Tibial artery (tissue), 4 donors: Measurements from ENCODE around the gene DIAPH3.

ENCODE experiments used
- DNase-seq, 2 donors: peaks; one replicate each; pipeline ENCODE4 v3.0.0-alpha.2; 2019
- H3K27ac ChIP-seq, 2 donors: fragments of 200-600 bp; sonication (generic) in 1 of 2; 1 replicate in 1 of 2; 2 replicates in 1 of 2; pipeline ENCODE4 v1.5.1; 2018 to 2019; ENCODE audit warnings: mild to moderate bottlenecking in 1 of 2
- H3K27me3 ChIP-seq, 2 donors: fragments of 200-600 bp; sonication (generic) in 1 of 2; one replicate each; pipeline versions ENCODE4 v1.5.1 to v1.6.0; 2016 to 2019
- H3K36me3 ChIP-seq, 3 donors: fragments of 200-600 bp; sonication (generic) in 2 of 3; one replicate each; pipeline ENCODE4 v1.5.1; 2016 to 2019; ENCODE audit warnings: mild to moderate bottlenecking in 2 of 3
- H3K4me1 ChIP-seq, 4 donors: fragments of 200-600 bp; sonication (generic) in 2 of 4; 1 replicate in 3 of 4; 2 replicates in 1 of 4; pipeline ENCODE4 v1.5.1; 2016 to 2019
- H3K4me3 ChIP-seq, 2 donors: fragments of 200-600 bp; sonication (generic) in 1 of 2; 1 replicate in 1 of 2; 2 replicates in 1 of 2; pipeline ENCODE4 v1.5.1; 2018 to 2019; ENCODE audit warnings: mild to moderate bottlenecking in 2 of 2
- H3K9me3 ChIP-seq, 3 donors: fragments of 200-600 bp; sonication (generic) in 1 of 3; one replicate each; pipeline ENCODE4 v1.5.1; 2016 to 2019
- intact Hi-C: fragments of 100-400 bp; cut with DNase I; formaldehyde crosslinking; loops from one replicate; pipeline ENCODE4 v1.15.0; 2023; ENCODE audit warnings: low total_unique reads
- TF ChIP-seq, protein P1 (sequence below), 2 experiments: fragments of 200-600 bp in 1 of 2; fragments of 450-650 bp in 1 of 2; IDR thresholded peaks; one replicate each; pipeline ENCODE4 v1.5.1; 2017 to 2019; ENCODE audit warnings: antibody characterized with exemption in 2 of 2, mild to moderate bottlenecking in 1 of 2, moderate library complexity in 1 of 2

Gene DIAPH3

GRCh38 chr13:59691501-59692066 lies 472.1 kb downstream of the DIAPH3 start:
- H3K27me3 ChIP-seq: no peaks in the 10 kb centered on the region
- H3K4me1 ChIP-seq: no peaks in the 10 kb centered on the region
- no peak for DNase-seq
- no peaks in the 10 kb centered on the region for H3K9me3 ChIP-seq
- H3K36me3 ChIP-seq: no peaks in the 10 kb centered on the region
- TF ChIP-seq, protein P1, sequence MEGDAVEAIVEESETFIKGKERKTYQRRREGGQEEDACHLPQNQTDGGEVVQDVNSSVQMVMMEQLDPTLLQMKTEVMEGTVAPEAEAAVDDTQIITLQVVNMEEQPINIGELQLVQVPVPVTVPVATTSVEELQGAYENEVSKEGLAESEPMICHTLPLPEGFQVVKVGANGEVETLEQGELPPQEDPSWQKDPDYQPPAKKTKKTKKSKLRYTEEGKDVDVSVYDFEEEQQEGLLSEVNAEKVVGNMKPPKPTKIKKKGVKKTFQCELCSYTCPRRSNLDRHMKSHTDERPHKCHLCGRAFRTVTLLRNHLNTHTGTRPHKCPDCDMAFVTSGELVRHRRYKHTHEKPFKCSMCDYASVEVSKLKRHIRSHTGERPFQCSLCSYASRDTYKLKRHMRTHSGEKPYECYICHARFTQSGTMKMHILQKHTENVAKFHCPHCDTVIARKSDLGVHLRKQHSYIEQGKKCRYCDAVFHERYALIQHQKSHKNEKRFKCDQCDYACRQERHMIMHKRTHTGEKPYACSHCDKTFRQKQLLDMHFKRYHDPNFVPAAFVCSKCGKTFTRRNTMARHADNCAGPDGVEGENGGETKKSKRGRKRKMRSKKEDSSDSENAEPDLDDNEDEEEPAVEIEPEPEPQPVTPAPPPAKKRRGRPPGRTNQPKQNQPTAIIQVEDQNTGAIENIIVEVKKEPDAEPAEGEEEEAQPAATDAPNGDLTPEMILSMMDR (IDR thresholded peaks at IDR 0.05): no peak
- H3K4me3 ChIP-seq: no peak overlapping the region
- no peak overlapping the region for H3K27ac ChIP-seq
- intact Hi-C loops: no loop called here

GRCh38 chr13:59690857-59691500 lies 472.7 kb downstream of the DIAPH3 start:
- DNase-seq: no peak
- Histone ChIP-seq H3K9me3 (no peaks in the 10 kb centered on the region), H3K27me3 (no peaks in the 10 kb centered on the region), H3K36me3 (no peaks in the 10 kb centered on the region), H3K27ac (no peak overlapping the region), H3K4me1 (no peaks in the 10 kb centered on the region), H3K4me3 (no peak overlapping the region)
- TF ChIP-seq, protein P1 (IDR thresholded peaks at IDR 0.05): no peak
- intact Hi-C loops: no loop called here

DNA sequence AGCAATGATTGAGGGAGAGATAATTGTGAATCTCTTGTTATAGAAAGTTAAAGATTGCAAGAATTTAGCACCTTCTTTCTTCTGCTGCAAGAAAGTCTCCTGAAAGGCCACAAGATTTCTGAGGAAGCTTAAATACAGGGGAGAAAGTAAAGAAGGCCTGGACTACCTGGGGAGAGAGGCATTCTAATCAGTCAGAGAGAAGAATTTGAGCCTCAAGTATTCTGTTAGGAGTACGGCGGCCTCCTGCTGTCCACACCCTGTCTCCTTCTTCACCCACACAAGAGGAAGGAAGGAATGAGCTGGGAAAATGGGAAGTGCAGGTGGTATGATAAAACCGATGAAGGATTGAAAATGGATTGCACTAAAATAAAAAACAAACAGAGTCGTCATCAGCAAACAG lies 474.7 kb downstream of the DIAPH3 start:
- TF ChIP-seq, protein P1 (IDR thresholded peaks at IDR 0.05): no peak
- no peak overlapping the region for H3K4me3 ChIP-seq
- intact Hi-C loops: no loop called here
- H3K27me3 ChIP-seq: no peaks in the 10 kb centered on the region
- H3K27ac ChIP-seq: no peak overlapping the region
- no peak for DNase-seq
- no peaks in the 10 kb centered on the region for H3K36me3 ChIP-seq
- no peaks in the 10 kb centered on the region for H3K4me1 ChIP-seq
- no peaks in the 10 kb centered on the region for H3K9me3 ChIP-seq

DNA sequence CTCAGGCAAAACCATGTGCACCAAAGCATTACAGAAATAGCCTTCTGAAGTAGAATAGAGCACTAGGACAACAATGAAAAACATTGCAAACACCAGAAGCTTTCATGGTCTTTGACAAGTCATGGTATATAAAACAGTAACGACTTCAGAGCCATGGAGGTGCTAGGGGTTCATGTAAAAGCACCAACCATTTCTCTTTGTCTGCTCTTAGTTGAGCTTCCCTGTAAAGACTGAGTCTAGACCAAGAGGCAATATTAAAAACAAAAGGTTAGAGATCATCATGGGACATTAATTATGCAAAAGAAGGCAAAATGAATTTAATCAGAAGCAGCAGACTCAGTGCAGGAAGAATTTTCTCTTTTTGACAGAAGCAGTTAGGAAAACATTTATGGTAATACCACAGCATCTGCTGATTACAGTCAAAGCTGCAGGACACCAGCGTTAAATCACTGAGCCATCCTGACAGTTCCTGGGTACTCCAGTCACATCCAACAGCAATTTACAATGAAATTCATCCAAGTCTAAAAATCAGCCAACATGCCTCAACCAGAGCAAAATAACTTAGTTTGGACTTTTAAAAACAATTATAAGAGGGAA lies 476.8 kb downstream of the DIAPH3 start:
- H3K4me3 ChIP-seq: no peak overlapping the region
- TF ChIP-seq, protein P1 (IDR thresholded peaks at IDR 0.05): no peak
- no peaks in the 10 kb centered on the region for H3K4me1 ChIP-seq
- no peaks in the 10 kb centered on the region for H3K9me3 ChIP-seq
- intact Hi-C loops: no loop called here
- no peaks in the 10 kb centered on the region for H3K36me3 ChIP-seq
- no peak overlapping the region for H3K27ac ChIP-seq
- no peaks in the 10 kb centered on the region for H3K27me3 ChIP-seq
- DNase-seq: no peak

DNA sequence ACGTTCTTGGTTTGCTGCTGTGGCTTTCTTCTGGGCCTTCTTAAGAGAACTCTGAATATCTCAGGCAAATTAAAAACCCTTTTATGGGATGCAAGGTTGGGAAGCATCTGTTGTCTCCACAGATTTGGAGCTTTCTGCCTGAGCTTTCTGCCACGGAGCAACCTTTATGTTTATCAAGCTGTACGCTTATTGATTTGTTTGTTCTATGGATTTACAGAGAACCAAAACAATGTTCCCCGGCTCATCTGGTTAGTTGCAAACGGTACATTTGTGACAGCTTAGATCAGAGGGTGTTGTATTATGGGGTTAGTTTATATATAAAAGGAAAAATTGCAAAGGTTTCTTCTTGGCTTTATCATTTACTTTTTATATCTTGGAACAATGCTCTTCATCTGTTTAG lies 479.6 kb downstream of the DIAPH3 start:
- H3K36me3 ChIP-seq: no peaks in the 10 kb centered on the region
- no peaks in the 10 kb centered on the region for H3K9me3 ChIP-seq
- no peak overlapping the region for H3K4me3 ChIP-seq
- no peak overlapping the region for H3K27ac ChIP-seq
- no peak for DNase-seq
- H3K4me1 ChIP-seq: peaks cover 0 to 2% (median 0%) of the 10 kb centered on the region in 4 donors
- intact Hi-C loops: no loop called here
- no peaks in the 10 kb centered on the region for H3K27me3 ChIP-seq
- TF ChIP-seq, protein P1 (IDR thresholded peaks at IDR 0.05): no peak
